Suprapubic skin (tissue), 4 donors: Measurements from ENCODE around the gene NRCAM.

ENCODE experiments used
- EP300 ChIP-seq: sonication (generic); formaldehyde crosslinking; IDR thresholded peaks from one replicate; pipeline ENCODE4 v1.6.1; 2017; ENCODE audit warnings: antibody characterized with exemption
- POLR2A ChIP-seq, 2 donors: fragments of 450-650 bp; IDR thresholded peaks; one replicate each; pipeline ENCODE4 v1.6.1; 2017; ENCODE audit warnings: antibody characterized with exemption in 2 of 2, mild to moderate bottlenecking in 2 of 2, moderate library complexity in 2 of 2
- POLR2AphosphoS5 ChIP-seq, 3 donors: sonication (generic); formaldehyde crosslinking; IDR thresholded peaks; one replicate each; pipeline ENCODE4 v1.6.1; 2017; ENCODE audit warnings: antibody characterized with exemption in 3 of 3
- TF ChIP-seq, protein P1 (sequence below), 2 donors: fragments of 200-600 bp in 1 of 2; fragments of 450-650 bp in 1 of 2; sonication (generic) in 1 of 2; IDR thresholded peaks; one replicate each; pipeline ENCODE4 v1.5.1; 2016 to 2019; ENCODE audit warnings: antibody characterized with exemption in 2 of 2, mild to moderate bottlenecking in 1 of 2, moderate library complexity in 1 of 2

DNA sequence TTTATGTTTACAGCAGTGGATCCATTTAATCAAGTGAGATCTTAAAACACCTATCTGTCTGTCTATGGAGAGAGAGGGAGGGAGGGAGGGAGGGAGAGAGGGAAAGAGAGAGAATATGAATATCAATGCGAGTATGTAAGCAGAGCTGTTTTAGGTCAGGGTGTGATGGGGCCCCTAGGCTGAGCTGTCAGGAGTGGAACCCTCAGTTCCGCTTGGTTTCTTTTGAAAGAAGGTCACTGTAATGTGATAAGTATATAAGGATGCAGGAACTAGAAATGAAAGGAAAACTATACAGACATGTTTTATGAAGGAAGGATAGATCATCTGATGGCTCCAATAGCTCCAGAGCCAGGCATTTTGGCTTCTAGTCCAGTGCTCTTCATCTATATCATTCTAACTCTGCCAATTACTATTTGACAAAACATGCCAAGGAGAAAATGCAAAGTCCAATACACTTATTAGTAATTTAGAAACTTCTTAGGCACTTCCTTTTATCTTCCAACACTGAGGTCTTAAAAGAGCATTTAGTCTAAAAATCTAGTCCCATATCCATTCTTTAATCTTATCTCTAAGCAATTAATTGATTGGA, 70.3 kb downstream of the NRCAM start:
- TF ChIP-seq, protein P1, sequence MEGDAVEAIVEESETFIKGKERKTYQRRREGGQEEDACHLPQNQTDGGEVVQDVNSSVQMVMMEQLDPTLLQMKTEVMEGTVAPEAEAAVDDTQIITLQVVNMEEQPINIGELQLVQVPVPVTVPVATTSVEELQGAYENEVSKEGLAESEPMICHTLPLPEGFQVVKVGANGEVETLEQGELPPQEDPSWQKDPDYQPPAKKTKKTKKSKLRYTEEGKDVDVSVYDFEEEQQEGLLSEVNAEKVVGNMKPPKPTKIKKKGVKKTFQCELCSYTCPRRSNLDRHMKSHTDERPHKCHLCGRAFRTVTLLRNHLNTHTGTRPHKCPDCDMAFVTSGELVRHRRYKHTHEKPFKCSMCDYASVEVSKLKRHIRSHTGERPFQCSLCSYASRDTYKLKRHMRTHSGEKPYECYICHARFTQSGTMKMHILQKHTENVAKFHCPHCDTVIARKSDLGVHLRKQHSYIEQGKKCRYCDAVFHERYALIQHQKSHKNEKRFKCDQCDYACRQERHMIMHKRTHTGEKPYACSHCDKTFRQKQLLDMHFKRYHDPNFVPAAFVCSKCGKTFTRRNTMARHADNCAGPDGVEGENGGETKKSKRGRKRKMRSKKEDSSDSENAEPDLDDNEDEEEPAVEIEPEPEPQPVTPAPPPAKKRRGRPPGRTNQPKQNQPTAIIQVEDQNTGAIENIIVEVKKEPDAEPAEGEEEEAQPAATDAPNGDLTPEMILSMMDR (IDR thresholded peaks at IDR 0.05) = no peak
- no peak for TF ChIP-seq POLR2A (IDR thresholded peaks at IDR 0.05)
- no peak for TF ChIP-seq POLR2AphosphoS5 (IDR thresholded peaks at IDR 0.05)
- TF ChIP-seq EP300 = no peak
